SK-N-MC (cell line): Measurements from ENCODE around the gene ULK4.

Source experiments
- EZH2 ChIP-seq: fragments of 200-600 bp; sonication (generic); IDR thresholded peaks from one replicate; pipeline ENCODE4 v1.6.1; 2017; ENCODE audit warnings: antibody characterized with exemption
- POLR2AphosphoS5 ChIP-seq: IDR thresholded peaks from 2 replicates; pipeline ENCODE4 v1.6.1; 2012; ENCODE audit warnings: mild to moderate bottlenecking, low read depth, low read length, borderline replicate concordance

DNA sequence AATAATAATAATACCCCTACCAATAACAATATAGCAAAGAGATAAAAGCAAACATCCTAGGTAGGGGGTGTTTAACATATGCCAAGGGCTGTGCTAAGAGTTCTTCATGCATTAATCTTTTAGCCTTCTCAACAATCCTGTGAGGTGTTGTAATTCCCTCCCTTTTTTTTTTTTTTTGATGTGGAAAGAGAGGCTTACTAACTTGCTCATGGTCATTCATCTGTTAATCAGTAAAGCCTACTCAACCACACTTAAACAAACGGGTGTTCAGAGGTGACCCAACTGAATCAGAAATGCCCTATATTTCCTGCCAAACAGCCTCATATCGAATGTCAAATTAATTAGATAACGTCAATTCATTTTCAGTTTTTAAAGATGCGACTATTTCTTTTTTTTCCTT, 530.5 kb downstream of the ULK4 start:
- no peak for TF ChIP-seq POLR2AphosphoS5
- no peak for TF ChIP-seq EZH2
